Activated naive CD4-positive, alpha-beta T cell treated with anti-CD3 and anti-CD28 coated beads, Interleukin-2, amount 10 ng/mL, durations not matched to agents 7 days and 5 days (primary cell): ENCODE measurements around the gene CCDC177.
A peak's percentile ranks its signal among the peaks of the same experiment; 100 is the strongest.

Experiments
- CTCF ChIA-PET: fragments of 350-600 bp; sonication (Branson Sonifier 250); formaldehyde crosslinking; loops from one replicate; lab custom pipeline; 2021; ENCODE audit warnings: antibody characterized with exemption; lab: Charles Lee
- DNase-seq: peaks from one replicate; pipeline ENCODE4 v3.0.0-alpha.2; 2020
- H3K27ac Mint-ChIP-seq: one replicate; pipeline ENCODE4 v1.8.0; 2021; ENCODE audit warnings: mild to moderate bottlenecking, moderate library complexity, mixed read lengths
- H3K27me3 Mint-ChIP-seq: one replicate; pipeline ENCODE4 v1.8.0; 2021; ENCODE audit warnings: mild to moderate bottlenecking, mixed read lengths
- H3K36me3 Mint-ChIP-seq: one replicate; pipeline ENCODE4 v1.8.0; 2021; ENCODE audit warnings: mixed read lengths
- H3K4me1 Mint-ChIP-seq: one replicate; pipeline ENCODE4 v1.8.0; 2021; ENCODE audit warnings: mixed read lengths
- H3K4me3 Mint-ChIP-seq: one replicate; pipeline ENCODE4 v1.8.0; 2021; ENCODE audit warnings: mild to moderate bottlenecking, moderate library complexity, mixed read lengths
- H3K9me3 Mint-ChIP-seq: one replicate; pipeline ENCODE4 v1.8.0; 2021; ENCODE audit warnings: mixed read lengths

Gene CCDC177

GRCh38 chr14:69543341-69544115 lies 31.1 kb downstream of the CCDC177 start:
- no peak overlapping the region for H3K27ac Mint-ChIP-seq

GRCh38 chr14:69542311-69542710 lies 32.4 kb downstream of the CCDC177 start:
- Mint-ChIP-seq H3K9me3 (no peaks in the 10 kb centered on the region), H3K27me3 (peaks cover 74% of the 10 kb centered on the region), H3K4me3 (no peak overlapping the region), H3K27ac (no peak overlapping the region), H3K36me3 (no peaks in the 10 kb centered on the region), H3K4me1 (peaks cover 15% of the 10 kb centered on the region)
- no peak for DNase-seq
- CTCF ChIA-PET: no interaction called here

More at GRCh38 chr14:69543341-69544115, 31.1 kb downstream of the CCDC177 start:
- CTCF ChIA-PET: interaction anchor here (0.8 to 1.1 kb wide), 3 partner anchors 30 to 155 kb away, joined by 3 read pairs; no protein-coding TSS in a partner anchor
- Mint-ChIP-seq H3K4me3 (no peak overlapping the region), H3K27me3 (peaks cover 75% of the 10 kb centered on the region), H3K4me1 (peaks cover 17% of the 10 kb centered on the region), H3K36me3 (no peaks in the 10 kb centered on the region), H3K9me3 (no peaks in the 10 kb centered on the region)
- peak; percentile 55 for DNase-seq

GRCh38 chr14:69540654-69541335 lies 33.9 kb downstream of the CCDC177 start:
- Mint-ChIP-seq H3K27me3 (peaks cover 73% of the 10 kb centered on the region), H3K36me3 (no peaks in the 10 kb centered on the region), H3K4me1 (peaks cover 15% of the 10 kb centered on the region), H3K4me3 (no peak overlapping the region), H3K9me3 (no peaks in the 10 kb centered on the region), H3K27ac (no peak overlapping the region)
- CTCF ChIA-PET: no interaction called here
- no peak for DNase-seq

DNA sequence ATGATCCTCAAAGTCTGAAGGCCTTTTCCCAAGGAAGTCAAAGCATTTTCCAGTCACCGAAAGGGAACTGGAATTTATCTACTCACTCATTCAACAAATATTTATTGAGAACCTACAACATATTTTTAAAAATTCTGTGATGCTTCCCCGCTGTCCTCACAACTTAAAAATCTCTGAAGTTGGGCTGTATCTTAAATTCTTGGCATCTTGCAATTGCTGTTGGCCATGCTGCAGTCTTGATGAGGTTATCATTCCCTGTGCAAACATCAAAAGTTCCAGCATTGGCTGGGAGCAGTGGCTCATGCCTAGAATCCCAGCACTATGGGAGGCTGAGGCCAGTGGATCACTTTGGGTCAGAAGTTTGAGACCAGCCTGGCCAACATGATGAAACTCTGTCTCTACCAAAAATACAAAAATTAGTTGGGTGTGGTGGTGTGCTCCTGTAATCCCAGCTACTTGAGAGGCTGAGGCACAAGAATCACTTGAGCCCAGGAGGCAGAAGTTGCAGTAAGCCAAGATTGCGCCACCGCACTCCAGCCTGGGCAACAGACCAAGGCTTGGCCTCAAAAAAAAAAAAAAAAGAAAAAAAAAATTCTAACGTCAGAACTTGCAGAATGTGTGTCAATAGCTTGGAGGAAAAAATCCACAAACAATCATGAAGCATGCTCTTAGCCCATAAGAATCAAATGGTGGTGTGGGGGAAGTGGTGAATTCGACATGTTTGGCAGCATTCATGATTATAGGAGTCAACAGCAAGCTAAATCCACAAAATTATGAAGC lies 34.9 kb downstream of the CCDC177 start:
- H3K4me3 Mint-ChIP-seq: no peak overlapping the region
- CTCF ChIA-PET: no interaction called here
- no peaks in the 10 kb centered on the region for H3K36me3 Mint-ChIP-seq
- no peaks in the 10 kb centered on the region for H3K9me3 Mint-ChIP-seq
- H3K27ac Mint-ChIP-seq: no peak overlapping the region
- no peak for DNase-seq
- peaks cover 15% of the 10 kb centered on the region for H3K4me1 Mint-ChIP-seq
- peaks cover 72% of the 10 kb centered on the region for H3K27me3 Mint-ChIP-seq

- no peaks in the 10 kb centered on the region for H3K36me3 Mint-ChIP-seq
- CTCF ChIA-PET: no interaction called here
- H3K4me1 Mint-ChIP-seq: peaks cover 7% of the 10 kb centered on the region
Measured at GRCh38 chr14:69538766-69539165, 35.9 kb downstream of the CCDC177 start.

GRCh38 chr14:69537900-69538299 lies 36.8 kb downstream of the CCDC177 start:
- CTCF ChIA-PET: interaction anchor here (1.0 kb wide), 1 partner anchor 37 kb away, joined by 3 read pairs; the partner anchor contains the start of gene CCDC177
- DNase-seq: no peak
- no peaks in the 10 kb centered on the region for H3K36me3 Mint-ChIP-seq
- H3K27ac Mint-ChIP-seq: no peak overlapping the region
- no peaks in the 10 kb centered on the region for H3K4me1 Mint-ChIP-seq
- peaks cover 60% of the 10 kb centered on the region for H3K27me3 Mint-ChIP-seq
- no peaks in the 10 kb centered on the region for H3K9me3 Mint-ChIP-seq
- no peak overlapping the region for H3K4me3 Mint-ChIP-seq

More at GRCh38 chr14:69538766-69539165, 35.9 kb downstream of the CCDC177 start:
- Mint-ChIP-seq H3K4me3 (no peak overlapping the region), H3K27ac (no peak overlapping the region), H3K27me3 (peaks cover 64% of the 10 kb centered on the region), H3K9me3 (no peaks in the 10 kb centered on the region)
- DNase-seq: no peak

GRCh38 chr14:69536971-69537370 lies 37.7 kb downstream of the CCDC177 start:
- Mint-ChIP-seq H3K27me3 (peaks cover 67% of the 10 kb centered on the region), H3K36me3 (no peaks in the 10 kb centered on the region), H3K4me3 (no peak overlapping the region), H3K9me3 (no peaks in the 10 kb centered on the region), H3K4me1 (no peaks in the 10 kb centered on the region), H3K27ac (no peak overlapping the region)
- CTCF ChIA-PET: interaction anchor here (0.7 to 2.3 kb wide), 4 partner anchors 19 to 38 kb away, joined by 3 to 5 read pairs (median 4); partner anchors contain the start of gene CCDC177
- DNase-seq: no peak

DNA sequence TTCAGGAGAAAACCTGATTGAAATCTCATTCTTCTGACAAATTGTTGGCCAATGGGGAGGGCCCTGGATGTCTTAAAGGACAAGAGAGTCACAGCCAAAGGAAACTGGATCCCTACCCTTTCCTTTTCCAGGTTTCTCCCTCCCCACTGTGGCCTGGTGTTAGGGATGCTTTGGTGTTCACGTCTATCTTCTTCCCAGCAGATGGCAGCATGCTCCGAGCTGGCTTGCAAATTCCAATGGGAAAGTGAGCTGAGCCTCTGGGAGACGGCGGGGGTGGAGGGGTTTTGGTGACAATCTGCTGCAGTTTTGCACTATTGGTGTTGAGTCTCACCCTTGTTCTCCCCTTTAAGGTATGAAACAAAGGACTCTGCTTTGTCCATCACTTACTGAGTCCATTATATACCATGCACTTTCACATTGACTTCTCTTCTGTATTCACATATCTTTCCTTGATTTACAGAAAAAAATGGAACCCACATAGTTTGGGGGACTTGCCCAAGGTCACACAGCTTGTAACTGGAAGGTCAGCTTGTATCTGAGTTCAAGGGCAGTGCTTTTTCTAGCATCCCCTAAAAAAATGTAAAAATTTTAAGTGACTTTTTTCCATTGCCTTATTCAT lies 39.3 kb downstream of the CCDC177 start:
- Mint-ChIP-seq H3K4me1 (no peaks in the 10 kb centered on the region), H3K4me3 (no peak overlapping the region), H3K36me3 (no peaks in the 10 kb centered on the region), H3K9me3 (no peaks in the 10 kb centered on the region), H3K27ac (no peak overlapping the region), H3K27me3 (peaks cover 56% of the 10 kb centered on the region)
- no peak for DNase-seq
- CTCF ChIA-PET: interaction anchor here (1.0 to 2.3 kb wide), 4 partner anchors 8 to 46 kb away, joined by 3 to 5 read pairs (median 4); partner anchors contain the start of gene CCDC177

- Mint-ChIP-seq H3K27ac (no peak overlapping the region), H3K4me3 (no peak overlapping the region), H3K9me3 (no peaks in the 10 kb centered on the region), H3K4me1 (no peaks in the 10 kb centered on the region), H3K27me3 (peaks cover 50% of the 10 kb centered on the region), H3K36me3 (no peaks in the 10 kb centered on the region)
- CTCF ChIA-PET: no interaction called here
- no peak for DNase-seq
Measured at GRCh38 chr14:69532561-69533340, 41.9 kb downstream of the CCDC177 start.

DNA sequence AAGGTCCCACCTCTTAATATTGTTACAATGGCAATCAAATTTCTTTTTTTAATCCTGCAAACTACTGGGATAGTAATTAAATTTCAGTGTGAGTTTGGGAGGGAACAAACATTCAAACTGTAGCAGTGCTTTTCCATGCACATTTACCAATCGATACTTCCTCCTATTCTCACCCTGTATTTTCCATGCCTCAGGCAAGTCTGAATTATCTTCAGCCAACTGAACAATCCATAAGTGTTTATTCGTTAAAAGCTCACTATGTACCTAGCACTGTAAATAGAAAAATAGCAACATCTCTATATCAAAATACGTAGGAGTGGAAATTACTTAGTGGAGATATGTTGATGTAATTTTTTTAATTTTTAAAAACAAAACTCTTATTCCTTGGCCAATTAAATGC lies 43.5 kb downstream of the CCDC177 start:
- peaks cover 44% of the 10 kb centered on the region for H3K27me3 Mint-ChIP-seq
- H3K4me3 Mint-ChIP-seq: no peak overlapping the region
- no peak overlapping the region for H3K27ac Mint-ChIP-seq
- no peak for DNase-seq
- no peaks in the 10 kb centered on the region for H3K36me3 Mint-ChIP-seq
- H3K4me1 Mint-ChIP-seq: no peaks in the 10 kb centered on the region
- CTCF ChIA-PET: no interaction called here
- no peaks in the 10 kb centered on the region for H3K9me3 Mint-ChIP-seq

GRCh38 chr14:69530095-69530494 lies 44.6 kb downstream of the CCDC177 start:
- Mint-ChIP-seq H3K9me3 (no peaks in the 10 kb centered on the region), H3K4me3 (no peak overlapping the region)

GRCh38 chr14:69529563-69529962 lies 45.1 kb downstream of the CCDC177 start:
- CTCF ChIA-PET: no interaction called here
- Mint-ChIP-seq H3K4me1 (no peaks in the 10 kb centered on the region), H3K36me3 (no peaks in the 10 kb centered on the region), H3K27me3 (peaks cover 40% of the 10 kb centered on the region), H3K4me3 (no peak overlapping the region), H3K9me3 (no peaks in the 10 kb centered on the region), H3K27ac (no peak overlapping the region)
- DNase-seq: no peak

More at GRCh38 chr14:69530095-69530494, 44.6 kb downstream of the CCDC177 start:
- CTCF ChIA-PET: no interaction called here
- Mint-ChIP-seq H3K4me1 (no peaks in the 10 kb centered on the region), H3K36me3 (no peaks in the 10 kb centered on the region), H3K27ac (no peak overlapping the region), H3K27me3 (peaks cover 42% of the 10 kb centered on the region)
- DNase-seq: no peak

GRCh38 chr14:69528930-69529329 lies 45.7 kb downstream of the CCDC177 start:
- Mint-ChIP-seq H3K4me3 (no peak overlapping the region), H3K9me3 (no peaks in the 10 kb centered on the region), H3K4me1 (no peaks in the 10 kb centered on the region), H3K36me3 (no peaks in the 10 kb centered on the region), H3K27me3 (peaks cover 41% of the 10 kb centered on the region), H3K27ac (no peak overlapping the region)
- CTCF ChIA-PET: no interaction called here
- no peak for DNase-seq
